ENCODE results near the gene FZD7. TPM values are rescaled to one million over a fixed set of nuclear protein-coding genes. Genes with fewer than 3 reads are reported as not detected.

FZD7 gene
- total RNA-seq, 4 donors from 2014 or later, result 5.8 to 18.8 (median 11.4) TPM

DNA sequence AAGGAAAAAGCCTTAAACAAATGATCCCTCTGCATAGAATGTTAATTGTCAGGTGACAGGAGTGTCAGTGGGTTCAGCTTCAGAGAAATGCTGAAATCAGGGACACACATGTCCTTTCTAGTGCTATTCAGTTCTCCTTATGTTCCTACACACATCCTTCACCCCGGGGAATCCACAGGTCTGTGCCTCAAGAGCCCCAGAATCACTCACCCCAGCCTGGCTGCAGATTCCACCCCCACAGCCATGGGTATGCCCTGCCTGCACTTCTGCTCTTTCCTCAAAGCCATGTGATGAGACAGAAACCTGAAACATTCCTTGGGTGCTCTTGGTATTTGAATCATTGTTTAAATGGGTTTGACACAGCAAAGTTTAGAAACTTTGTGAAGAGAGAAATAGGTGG lies 27.4 kb upstream of the FZD7 start:
- no peaks in the 10 kb centered on the region for H3K9me3 ChIP-seq
- H3K4me3 ChIP-seq, result no peak overlapping the region
- DNase-seq, result no peak
- no peaks in the 10 kb centered on the region for H3K36me3 ChIP-seq
- H3K27ac ChIP-seq, result no peak overlapping the region
- peaks cover 0 to 3% (median 0%) of the 10 kb centered on the region in 4 donors for H3K4me1 ChIP-seq
- no peak for TF ChIP-seq POLR2A (IDR thresholded peaks at IDR 0.05)
- no peak for TF ChIP-seq CTCF (IDR thresholded peaks at IDR 0.05)
- H3K27me3 ChIP-seq, result no peaks in the 10 kb centered on the region

DNA sequence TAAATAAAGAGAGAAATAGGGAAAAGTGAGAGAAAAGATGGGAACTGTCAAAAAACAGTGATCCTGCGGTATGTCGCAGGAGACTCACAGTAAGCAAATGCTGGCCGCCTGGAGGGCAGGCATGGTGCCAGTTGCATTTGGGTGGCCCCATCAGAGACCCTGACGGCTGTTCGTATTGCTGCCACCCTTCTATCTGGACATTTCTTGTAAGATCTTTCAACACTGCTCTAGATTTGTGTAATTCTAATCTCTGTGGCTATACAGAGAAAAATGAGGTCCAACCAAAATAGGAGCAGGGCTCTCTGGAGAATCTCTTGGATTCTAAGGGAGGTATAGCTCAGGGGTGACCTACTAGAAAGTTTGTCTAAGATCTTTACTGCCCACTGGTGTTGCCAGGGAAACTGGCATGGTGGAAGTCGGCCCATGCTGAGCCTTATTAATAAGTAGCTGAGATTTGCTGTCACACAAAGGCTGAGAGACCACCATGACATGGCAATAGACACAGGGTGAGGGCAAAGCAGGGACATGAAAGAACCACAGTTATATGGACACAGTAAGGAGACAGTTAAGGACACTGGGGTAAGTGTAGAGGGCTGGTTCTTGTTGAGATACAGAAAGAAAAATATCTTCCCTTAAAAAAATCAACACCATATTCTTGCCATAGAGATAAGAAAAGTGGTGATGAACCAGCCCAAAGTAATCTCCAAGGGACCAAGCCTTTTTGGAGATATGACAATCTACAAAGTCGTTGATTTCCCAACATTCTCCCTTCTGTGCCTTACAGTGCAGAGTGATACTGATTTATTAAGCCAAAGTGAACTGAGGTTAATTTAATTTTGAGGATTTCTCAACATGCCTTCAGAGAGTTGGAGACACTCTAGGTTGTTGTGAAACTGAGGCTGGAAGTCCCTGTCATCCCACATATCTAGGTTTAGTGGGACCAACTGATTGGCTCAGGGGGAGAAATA lies 26.4 kb upstream of the FZD7 start:
- no peaks in the 10 kb centered on the region for H3K27me3 ChIP-seq
- H3K4me1 ChIP-seq, result peaks cover 0 to 3% (median 0%) of the 10 kb centered on the region in 4 donors
- H3K36me3 ChIP-seq, result no peaks in the 10 kb centered on the region
- TF ChIP-seq POLR2A (IDR thresholded peaks at IDR 0.05), result no peak
- no peak for DNase-seq
- H3K9me3 ChIP-seq, result no peaks in the 10 kb centered on the region
- no peak overlapping the region for H3K4me3 ChIP-seq
- no peak overlapping the region for H3K27ac ChIP-seq

DNA sequence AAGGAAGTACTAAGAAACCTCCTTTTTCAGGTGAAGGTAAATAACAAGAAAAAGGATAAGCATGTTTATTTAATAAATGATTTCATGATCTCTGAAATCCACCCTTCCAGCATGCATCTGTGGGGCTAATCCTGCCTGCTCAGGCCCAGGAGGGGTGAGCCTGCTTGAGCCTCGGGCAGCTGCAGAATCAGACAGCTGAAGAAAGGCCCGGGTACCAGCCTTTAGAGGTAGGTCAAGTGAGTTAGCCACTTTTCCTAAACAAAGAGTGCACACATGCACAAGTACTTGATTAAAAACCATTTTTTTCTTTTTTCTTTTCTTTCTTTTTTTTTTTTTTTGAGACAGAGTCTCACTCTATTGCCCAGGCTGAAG lies 25.7 kb upstream of the FZD7 start:
- Histone ChIP-seq H3K4me1 (peaks cover 0 to 3% (median 0%) of the 10 kb centered on the region in 4 donors), H3K9me3 (no peaks in the 10 kb centered on the region), H3K36me3 (no peaks in the 10 kb centered on the region), H3K4me3 (no peak overlapping the region), H3K27ac (no peak overlapping the region), H3K27me3 (no peaks in the 10 kb centered on the region)
- TF ChIP-seq POLR2A (IDR thresholded peaks at IDR 0.05) (no peak), CTCF (IDR thresholded peaks at IDR 0.05) (no peak)
- DNase-seq, result no peak

- peaks cover 0 to 3% (median 0%) of the 10 kb centered on the region in 4 donors for H3K4me1 ChIP-seq
- no peak for DNase-seq
- H3K9me3 ChIP-seq, result no peaks in the 10 kb centered on the region
- no peaks in the 10 kb centered on the region for H3K27me3 ChIP-seq
- no peak overlapping the region for H3K27ac ChIP-seq
- no peak for TF ChIP-seq POLR2A (IDR thresholded peaks at IDR 0.05)
- TF ChIP-seq CTCF (IDR thresholded peaks at IDR 0.05), result no peak
- H3K36me3 ChIP-seq, result no peaks in the 10 kb centered on the region
- H3K4me3 ChIP-seq, result no peak overlapping the region
Observed at GRCh38 chr2:202009019-202009481, 24.6 kb upstream of the FZD7 start.

- no peak overlapping the region for H3K4me3 ChIP-seq
Observed at GRCh38 chr2:202009581-202009980, 24.1 kb upstream of the FZD7 start.

More at GRCh38 chr2:202009581-202009980, 24.1 kb upstream of the FZD7 start:
- Histone ChIP-seq H3K36me3 (no peaks in the 10 kb centered on the region), H3K27ac (no peak overlapping the region), H3K4me1 (peaks cover 0 to 3% (median 0%) of the 10 kb centered on the region in 4 donors), H3K9me3 (no peaks in the 10 kb centered on the region), H3K27me3 (no peaks in the 10 kb centered on the region)
- no peak for TF ChIP-seq CTCF (IDR thresholded peaks at IDR 0.05)
- no peak for TF ChIP-seq POLR2A (IDR thresholded peaks at IDR 0.05)
- DNase-seq, result no peak
